Astrocyte (in vitro differentiated cells and primary cell): ENCODE measurements around the gene DNAH14.

Source experiments
- EZH2 ChIP-seq: IDR thresholded peaks from 2 replicates; pipeline ENCODE4 v1.6.1; 2012; ENCODE audit warnings: mild to moderate bottlenecking, low read length, inconsistent platforms; ENCODE audit not compliant: insufficient read depth
- TF ChIP-seq, protein P1 (sequence below): IDR thresholded peaks from 2 replicates; pipeline ENCODE4 v1.5.1; 2011; ENCODE audit warnings: low read depth, mild to moderate bottlenecking, inconsistent platforms, low read length, moderate library complexity; ENCODE audit not compliant: insufficient read depth

DNA sequence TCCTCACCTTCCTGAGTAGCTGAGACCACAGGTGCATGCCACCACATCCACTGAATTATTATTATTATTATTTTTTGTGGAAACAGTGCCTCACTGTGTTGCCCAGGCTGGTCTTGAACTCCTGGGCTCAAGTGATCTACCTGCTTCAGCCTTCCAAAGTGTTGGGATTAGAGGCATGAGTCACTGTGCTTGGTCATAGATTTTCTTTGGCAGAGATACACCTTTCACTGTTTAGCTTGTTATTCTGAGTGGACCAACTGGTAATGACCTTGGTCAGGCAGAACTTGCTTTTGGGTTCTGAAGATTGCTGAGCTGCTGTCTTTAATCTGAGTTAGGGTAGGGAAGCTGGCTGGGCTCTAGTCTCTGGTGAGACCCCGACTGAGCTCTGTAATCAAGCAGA lies 66.8 kb downstream of the DNAH14 start:
- TF ChIP-seq, protein P1, sequence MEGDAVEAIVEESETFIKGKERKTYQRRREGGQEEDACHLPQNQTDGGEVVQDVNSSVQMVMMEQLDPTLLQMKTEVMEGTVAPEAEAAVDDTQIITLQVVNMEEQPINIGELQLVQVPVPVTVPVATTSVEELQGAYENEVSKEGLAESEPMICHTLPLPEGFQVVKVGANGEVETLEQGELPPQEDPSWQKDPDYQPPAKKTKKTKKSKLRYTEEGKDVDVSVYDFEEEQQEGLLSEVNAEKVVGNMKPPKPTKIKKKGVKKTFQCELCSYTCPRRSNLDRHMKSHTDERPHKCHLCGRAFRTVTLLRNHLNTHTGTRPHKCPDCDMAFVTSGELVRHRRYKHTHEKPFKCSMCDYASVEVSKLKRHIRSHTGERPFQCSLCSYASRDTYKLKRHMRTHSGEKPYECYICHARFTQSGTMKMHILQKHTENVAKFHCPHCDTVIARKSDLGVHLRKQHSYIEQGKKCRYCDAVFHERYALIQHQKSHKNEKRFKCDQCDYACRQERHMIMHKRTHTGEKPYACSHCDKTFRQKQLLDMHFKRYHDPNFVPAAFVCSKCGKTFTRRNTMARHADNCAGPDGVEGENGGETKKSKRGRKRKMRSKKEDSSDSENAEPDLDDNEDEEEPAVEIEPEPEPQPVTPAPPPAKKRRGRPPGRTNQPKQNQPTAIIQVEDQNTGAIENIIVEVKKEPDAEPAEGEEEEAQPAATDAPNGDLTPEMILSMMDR = no peak
- no peak for TF ChIP-seq EZH2
